SJCRH30 (cell line): ENCODE measurements around the gene TSC22D3. TPM values are rescaled to one million over a fixed set of nuclear protein-coding genes. Genes with fewer than 3 reads are reported as not detected.

ENCODE experiments used
- DNase-seq, 2 experiments: peaks; one replicate each; pipeline ENCODE4 v3.0.0-alpha.2; 2015 to 2020
- H3K27ac ChIP-seq: fragments of 250-450 bp; sonication (Bioruptor Pico); 2 replicates; pipeline ENCODE4 v1.5.1; 2020; ENCODE audit warnings: mild to moderate bottlenecking, moderate library complexity
- H3K27me3 ChIP-seq: fragments of 250-450 bp; sonication (Bioruptor Pico); 2 replicates; pipeline ENCODE4 v1.5.1; 2020; ENCODE audit warnings: mild to moderate bottlenecking, moderate library complexity
- H3K36me3 ChIP-seq: fragments of 250-450 bp; sonication (Bioruptor Pico); 2 replicates; pipeline ENCODE4 v1.5.1; 2020; ENCODE audit warnings: mild to moderate bottlenecking, moderate library complexity
- H3K4me1 ChIP-seq: fragments of 250-450 bp; sonication (Bioruptor Pico); 2 replicates; pipeline ENCODE4 v1.5.1; 2020; ENCODE audit warnings: mild to moderate bottlenecking, moderate library complexity
- H3K4me3 ChIP-seq: fragments of 250-450 bp; sonication (Bioruptor Pico); 2 replicates; pipeline ENCODE4 v1.5.1; 2020; ENCODE audit warnings: mild to moderate bottlenecking, moderate library complexity
- H3K9me3 ChIP-seq: fragments of 250-450 bp; sonication (Bioruptor Pico); replicated peaks from 2 replicates; pipeline ENCODE4 v1.5.1; 2020; ENCODE audit warnings: mild to moderate bottlenecking, moderate library complexity
- total RNA-seq: library from RNA; depleted of rRNA; stranded (reverse); fragments of >200 nt; shearing (Covaris generic); gene quantifications from 2 replicates; pipeline ENCODE4 v1.2.3, GENCODE V29; 2014

TSC22D3 gene
- total RNA-seq, 1 experiment from 2014 or later: 29.0 TPM

- Histone ChIP-seq H3K27me3 (no peaks in the 10 kb centered on the region), H3K4me3 (no peak overlapping the region), H3K9me3 (no peaks in the 10 kb centered on the region), H3K27ac (no peak overlapping the region), H3K36me3 (no peaks in the 10 kb centered on the region), H3K4me1 (0 out of 2 replicates have a peak, but pooled peaks cover 3% of the 10 kb centered on the region)
- DNase-seq: peak; percentile 11 to 28
These were observed 27.9 kb downstream of the TSC22D3 start for GRCh38 chrX:107747596-107748161.

GRCh38 chrX:107744868-107745267 lies 30.7 kb downstream of the TSC22D3 start:
- H3K9me3 ChIP-seq: no peaks in the 10 kb centered on the region
- H3K36me3 ChIP-seq: no peaks in the 10 kb centered on the region
- no peak overlapping the region for H3K4me3 ChIP-seq
- H3K4me1 ChIP-seq: 0 out of 2 replicates have a peak, but pooled peaks cover 3% of the 10 kb centered on the region
- no peak for DNase-seq
- no peak overlapping the region for H3K27ac ChIP-seq
- H3K27me3 ChIP-seq: no peaks in the 10 kb centered on the region

GRCh38 chrX:107743995-107744394 lies 31.6 kb downstream of the TSC22D3 start:
- no peak overlapping the region for H3K27ac ChIP-seq
- H3K36me3 ChIP-seq: no peaks in the 10 kb centered on the region
- H3K27me3 ChIP-seq: no peaks in the 10 kb centered on the region
- H3K4me1 ChIP-seq: 0 out of 2 replicates have a peak, but pooled peaks cover 3% of the 10 kb centered on the region
- no peaks in the 10 kb centered on the region for H3K9me3 ChIP-seq
- no peak overlapping the region for H3K4me3 ChIP-seq
- no peak for DNase-seq

- H3K36me3 ChIP-seq: no peaks in the 10 kb centered on the region
- 0 out of 2 replicates have a peak, but pooled peaks cover under 1% of the 10 kb centered on the region for H3K4me1 ChIP-seq
- peak; percentile 24 to 49 for DNase-seq
- H3K9me3 ChIP-seq: no peaks in the 10 kb centered on the region
- peak overlapping the region; percentile 30 for H3K4me3 ChIP-seq
- 0 out of 2 replicates have a peak overlapping the region, but pooled peaks have one; percentile 11 for H3K27ac ChIP-seq
- H3K27me3 ChIP-seq: no peaks in the 10 kb centered on the region
These were observed 32.8 kb downstream of the TSC22D3 start for GRCh38 chrX:107742700-107743191.

- H3K9me3 ChIP-seq: no peaks in the 10 kb centered on the region
- H3K4me3 ChIP-seq: no peak overlapping the region
- no peak for DNase-seq
- no peaks in the 10 kb centered on the region for H3K27me3 ChIP-seq
- no peaks in the 10 kb centered on the region for H3K36me3 ChIP-seq
- no peaks in the 10 kb centered on the region for H3K4me1 ChIP-seq
- H3K27ac ChIP-seq: no peak overlapping the region
These were observed 34.2 kb downstream of the TSC22D3 start for GRCh38 chrX:107741404-107741790.

- H3K27me3 ChIP-seq: no peaks in the 10 kb centered on the region
- H3K27ac ChIP-seq: no peak overlapping the region
These were observed 36.0 kb downstream of the TSC22D3 start for GRCh38 chrX:107739541-107739940.

GRCh38 chrX:107738768-107739167 lies 36.8 kb downstream of the TSC22D3 start:
- Histone ChIP-seq H3K27me3 (no peaks in the 10 kb centered on the region), H3K4me3 (no peak overlapping the region), H3K4me1 (no peaks in the 10 kb centered on the region), H3K27ac (no peak overlapping the region), H3K9me3 (no peaks in the 10 kb centered on the region), H3K36me3 (no peaks in the 10 kb centered on the region)
- DNase-seq: no peak

More at GRCh38 chrX:107739541-107739940, 36.0 kb downstream of the TSC22D3 start:
- Histone ChIP-seq H3K36me3 (no peaks in the 10 kb centered on the region), H3K9me3 (no peaks in the 10 kb centered on the region), H3K4me1 (no peaks in the 10 kb centered on the region), H3K4me3 (no peak overlapping the region)
- no peak for DNase-seq

GRCh38 chrX:107738272-107738671 lies 37.3 kb downstream of the TSC22D3 start:
- H3K27ac ChIP-seq: no peak overlapping the region
- H3K9me3 ChIP-seq: no peaks in the 10 kb centered on the region
- H3K4me1 ChIP-seq: no peaks in the 10 kb centered on the region
- no peaks in the 10 kb centered on the region for H3K27me3 ChIP-seq
- no peaks in the 10 kb centered on the region for H3K36me3 ChIP-seq
- H3K4me3 ChIP-seq: no peak overlapping the region
- DNase-seq: no peak

- H3K27me3 ChIP-seq: no peaks in the 10 kb centered on the region
These were observed 38.6 kb downstream of the TSC22D3 start for GRCh38 chrX:107736781-107737531.

GRCh38 chrX:107734646-107735045 lies 40.9 kb downstream of the TSC22D3 start:
- H3K27ac ChIP-seq: no peak overlapping the region
- no peak for DNase-seq

More at GRCh38 chrX:107736781-107737531, 38.6 kb downstream of the TSC22D3 start:
- Histone ChIP-seq H3K27ac (no peak overlapping the region), H3K9me3 (no peaks in the 10 kb centered on the region), H3K4me1 (peaks cover 3% of the 10 kb centered on the region; the same call in 1 of the 2 replicates), H3K4me3 (no peak overlapping the region), H3K36me3 (no peaks in the 10 kb centered on the region)
- no peak for DNase-seq

GRCh38 chrX:107733686-107734085 lies 41.9 kb downstream of the TSC22D3 start:
- H3K36me3 ChIP-seq: no peaks in the 10 kb centered on the region
- H3K4me1 ChIP-seq: peaks cover 8% of the 10 kb centered on the region; the same call in 1 of the 2 replicates
- no peaks in the 10 kb centered on the region for H3K27me3 ChIP-seq
- H3K4me3 ChIP-seq: no peak overlapping the region
- no peak for DNase-seq
- no peak overlapping the region for H3K27ac ChIP-seq
- H3K9me3 ChIP-seq: no peaks in the 10 kb centered on the region

More at GRCh38 chrX:107734646-107735045, 40.9 kb downstream of the TSC22D3 start:
- H3K36me3 ChIP-seq: no peaks in the 10 kb centered on the region
- H3K4me3 ChIP-seq: no peak overlapping the region
- H3K4me1 ChIP-seq: peaks cover 5% of the 10 kb centered on the region; the same call in 1 of the 2 replicates
- no peaks in the 10 kb centered on the region for H3K27me3 ChIP-seq
- H3K9me3 ChIP-seq: no peaks in the 10 kb centered on the region

- DNase-seq: peak; percentile 54 to 72
These were observed 43.6 kb downstream of the TSC22D3 start for GRCh38 chrX:107731831-107732502.

GRCh38 chrX:107730991-107731766 lies 44.4 kb downstream of the TSC22D3 start:
- no peak for DNase-seq
- Histone ChIP-seq H3K27me3 (no peaks in the 10 kb centered on the region), H3K4me3 (no peak overlapping the region), H3K36me3 (no peaks in the 10 kb centered on the region), H3K27ac (no peak overlapping the region), H3K9me3 (no peaks in the 10 kb centered on the region), H3K4me1 (peaks cover 8% of the 10 kb centered on the region; the same call in 1 of the 2 replicates)

More at GRCh38 chrX:107731831-107732502, 43.6 kb downstream of the TSC22D3 start:
- Histone ChIP-seq H3K4me1 (peaks cover 8% of the 10 kb centered on the region; the same call in 1 of the 2 replicates), H3K4me3 (no peak overlapping the region), H3K27ac (no peak overlapping the region), H3K9me3 (no peaks in the 10 kb centered on the region), H3K36me3 (no peaks in the 10 kb centered on the region), H3K27me3 (no peaks in the 10 kb centered on the region)

GRCh38 chrX:107730298-107730655 lies 45.3 kb downstream of the TSC22D3 start:
- Histone ChIP-seq H3K27ac (no peak overlapping the region), H3K4me1 (peaks cover 8% of the 10 kb centered on the region; the same call in 1 of the 2 replicates), H3K9me3 (no peaks in the 10 kb centered on the region), H3K36me3 (no peaks in the 10 kb centered on the region), H3K27me3 (no peaks in the 10 kb centered on the region), H3K4me3 (no peak overlapping the region)
- DNase-seq: no peak
